ENCODE results near the gene OR10S1.
"Not testable (repeated sequence)": the region's sequence is repeated elsewhere in the genome, so short reads cannot be mapped to it uniquely, and the experiment has no call there.

The OR10S1 gene, protein sequence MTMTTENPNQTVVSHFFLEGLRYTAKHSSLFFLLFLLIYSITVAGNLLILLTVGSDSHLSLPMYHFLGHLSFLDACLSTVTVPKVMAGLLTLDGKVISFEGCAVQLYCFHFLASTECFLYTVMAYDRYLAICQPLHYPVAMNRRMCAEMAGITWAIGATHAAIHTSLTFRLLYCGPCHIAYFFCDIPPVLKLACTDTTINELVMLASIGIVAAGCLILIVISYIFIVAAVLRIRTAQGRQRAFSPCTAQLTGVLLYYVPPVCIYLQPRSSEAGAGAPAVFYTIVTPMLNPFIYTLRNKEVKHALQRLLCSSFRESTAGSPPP

DNA sequence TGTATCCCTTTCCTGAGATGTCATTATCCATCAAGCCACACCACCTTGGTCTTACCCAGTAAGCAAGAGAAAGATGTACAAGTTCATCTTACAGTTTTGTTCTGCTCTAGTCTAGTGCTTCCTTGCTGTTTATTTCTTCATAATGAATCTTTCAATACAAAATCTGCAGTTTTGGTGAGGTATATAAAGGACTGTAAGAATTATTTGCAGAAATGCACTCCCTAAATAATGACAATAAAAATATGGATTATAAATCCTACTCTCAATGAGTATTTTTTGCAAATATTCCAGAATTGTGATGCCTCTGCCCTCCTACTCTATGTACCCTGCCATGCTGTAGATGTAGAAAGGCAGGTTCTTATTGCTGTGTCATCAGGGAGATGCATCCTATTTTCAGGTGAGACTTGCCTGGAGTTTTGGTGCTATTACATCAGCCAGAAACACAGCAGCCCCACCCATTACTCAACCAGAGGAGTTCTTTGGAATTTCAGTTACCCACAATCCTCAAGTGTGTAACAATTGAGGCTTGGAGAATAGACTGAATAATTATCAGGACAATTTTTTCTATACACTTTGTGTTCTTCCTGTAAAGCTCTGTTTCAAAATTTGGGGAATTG is at the start of gene OR10S1:
Gene OR10S1, minus strand, starts transcription at position 51 of the 617 bp plus-strand sequence. CDS start 117 bp downstream, outside the sequence.
- DNase-seq (ENCODE audit: low read depth in 2 of 2) = no peak

DNA sequence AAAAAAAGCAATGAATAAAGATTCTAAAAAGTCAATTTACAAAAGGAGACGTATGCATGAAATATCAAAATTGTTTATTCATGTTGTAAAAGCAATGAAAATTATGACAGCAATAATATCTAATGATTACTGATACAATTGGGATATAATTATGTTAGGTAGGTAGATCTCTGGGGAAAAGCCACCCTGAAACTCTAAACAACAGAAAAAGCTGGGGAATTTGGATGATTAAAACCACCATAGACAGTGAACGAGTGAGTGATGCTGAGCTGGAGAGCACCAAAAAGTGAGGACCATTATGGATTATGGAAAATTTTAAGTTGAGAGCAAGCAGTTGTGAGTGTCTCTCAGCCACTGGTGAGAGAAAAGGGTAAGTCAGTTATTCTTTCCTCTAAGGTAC is 48.9 kb upstream of the OR10S1 start, which contains the start of gene OR10G8:
Gene OR10G8, plus strand, starts transcription at position 301 of the 400 bp plus-strand sequence. CDS start 2,825 bp downstream, outside the sequence.
- no peak for DNase-seq (ENCODE audit: low read depth in 2 of 2)

DNA sequence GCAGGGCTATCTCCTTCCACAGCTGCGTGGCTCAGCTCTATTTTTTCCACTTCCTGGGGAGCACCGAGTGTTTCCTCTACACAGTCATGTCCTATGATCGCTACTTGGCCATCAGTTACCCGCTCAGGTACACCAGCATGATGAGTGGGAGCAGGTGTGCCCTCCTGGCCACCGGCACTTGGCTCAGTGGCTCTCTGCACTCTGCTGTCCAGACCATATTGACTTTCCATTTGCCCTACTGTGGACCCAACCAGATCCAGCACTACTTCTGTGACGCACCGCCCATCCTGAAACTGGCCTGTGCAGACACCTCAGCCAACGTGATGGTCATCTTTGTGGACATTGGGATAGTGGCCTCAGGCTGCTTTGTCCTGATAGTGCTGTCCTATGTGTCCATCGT is 38.3 kb upstream of the OR10S1 start:
- not testable (repeated sequence) for DNase-seq (ENCODE audit: low read depth in 2 of 2)

DNA sequence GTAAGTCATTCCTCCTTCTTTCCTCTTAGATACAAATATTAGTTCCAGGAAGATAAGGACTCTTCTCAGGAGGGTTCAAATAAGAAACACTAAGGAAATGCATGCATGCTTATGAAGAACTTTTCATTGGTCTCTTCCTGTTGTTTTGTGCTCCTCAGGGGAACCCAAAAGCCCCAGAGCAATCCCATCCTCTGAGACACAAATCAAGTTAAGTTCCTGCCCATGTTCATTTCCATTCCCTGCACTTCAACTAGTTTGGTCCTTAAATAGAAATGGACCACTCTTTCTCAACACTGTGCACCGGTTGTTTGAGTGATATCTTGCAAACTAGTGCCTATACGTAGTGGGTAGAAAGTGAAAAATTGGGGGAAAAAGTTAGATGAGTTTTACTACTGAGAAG is 35.1 kb upstream of the OR10S1 start, which contains the start of gene OR10G4:
Gene OR10G4, plus strand, starts transcription at position 301 of the 400 bp plus-strand sequence. CDS start 2,578 bp downstream, outside the sequence.
- DNase-seq (ENCODE audit: low read depth in 2 of 2) = no peak

DNA sequence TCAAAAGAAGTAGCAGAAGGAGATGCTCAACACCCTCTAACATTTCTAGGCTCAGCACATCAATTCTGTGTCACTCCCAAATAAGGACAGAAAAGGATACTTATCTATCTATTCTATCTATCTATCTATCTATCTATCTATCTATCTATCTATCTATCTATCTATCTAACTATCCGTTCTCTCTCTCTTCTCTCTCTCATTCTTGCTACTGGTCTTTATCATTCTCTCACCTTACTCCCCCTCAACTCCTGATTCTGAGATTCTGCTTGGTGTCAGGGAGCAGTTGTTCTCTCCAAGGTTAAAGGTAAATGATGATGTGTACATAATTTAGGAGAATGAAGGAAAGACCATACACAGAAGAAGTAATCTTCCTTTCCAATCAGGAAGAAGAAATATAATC is 17.5 kb upstream of the OR10S1 start, which contains the start of gene OR10G6:
Gene OR10G6, minus strand, starts transcription at position 43 of the 400 bp plus-strand sequence. Its CDS starts 0 bp downstream, at position 43.
- DNase-seq (ENCODE audit: low read depth in 2 of 2) = no peak

DNA sequence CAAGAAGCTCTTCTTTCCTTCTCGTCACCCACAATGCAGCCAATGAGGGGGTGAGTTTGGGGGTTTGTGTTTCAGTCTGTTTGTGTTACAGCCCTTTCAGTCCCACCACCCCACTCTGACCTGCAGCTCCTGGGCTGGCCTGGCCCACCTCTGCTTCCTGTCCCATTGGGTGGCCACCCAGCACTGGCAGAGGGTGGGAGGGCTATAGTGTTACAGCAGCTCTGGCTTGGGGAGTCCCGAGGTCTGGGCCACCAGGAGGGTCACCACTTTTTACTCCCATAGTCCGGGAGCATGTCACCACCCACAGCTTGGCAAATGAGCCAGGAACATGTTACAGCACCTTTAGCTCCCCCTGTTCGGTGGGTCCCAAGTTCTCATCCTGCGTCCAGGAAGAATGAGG is 1.7 kb upstream of the OR10S1 start:
- DNase-seq (ENCODE audit: low read depth in 2 of 2) = no peak

DNA sequence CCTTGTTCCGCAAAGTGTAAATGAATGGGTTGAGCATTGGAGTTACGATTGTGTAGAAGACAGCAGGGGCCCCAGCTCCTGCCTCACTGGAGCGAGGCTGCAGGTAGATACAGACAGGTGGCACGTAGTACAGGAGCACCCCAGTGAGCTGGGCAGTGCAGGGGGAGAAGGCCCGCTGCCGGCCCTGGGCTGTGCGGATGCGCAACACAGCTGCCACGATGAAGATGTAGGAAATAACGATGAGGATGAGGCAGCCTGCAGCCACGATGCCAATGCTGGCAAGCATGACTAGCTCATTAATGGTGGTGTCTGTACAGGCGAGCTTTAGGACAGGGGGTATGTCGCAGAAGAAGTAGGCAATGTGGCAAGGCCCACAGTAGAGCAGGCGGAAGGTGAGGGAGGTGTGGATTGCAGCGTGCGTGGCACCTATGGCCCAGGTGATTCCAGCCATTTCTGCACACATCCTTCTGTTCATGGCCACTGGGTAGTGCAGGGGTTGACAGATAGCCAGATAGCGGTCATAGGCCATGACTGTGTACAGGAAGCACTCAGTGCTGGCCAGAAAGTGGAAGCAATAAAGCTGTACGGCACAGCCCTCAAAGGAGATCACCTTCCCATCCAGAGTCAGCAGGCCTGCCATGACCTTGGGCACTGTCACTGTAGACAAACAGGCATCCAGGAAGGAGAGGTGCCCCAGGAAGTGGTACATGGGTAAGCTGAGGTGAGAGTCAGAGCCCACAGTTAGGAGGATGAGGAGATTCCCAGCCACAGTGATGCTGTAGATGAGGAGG is 616 bp downstream of the OR10S1 start:
- DNase-seq (ENCODE audit: low read depth in 2 of 2) = no peak

DNA sequence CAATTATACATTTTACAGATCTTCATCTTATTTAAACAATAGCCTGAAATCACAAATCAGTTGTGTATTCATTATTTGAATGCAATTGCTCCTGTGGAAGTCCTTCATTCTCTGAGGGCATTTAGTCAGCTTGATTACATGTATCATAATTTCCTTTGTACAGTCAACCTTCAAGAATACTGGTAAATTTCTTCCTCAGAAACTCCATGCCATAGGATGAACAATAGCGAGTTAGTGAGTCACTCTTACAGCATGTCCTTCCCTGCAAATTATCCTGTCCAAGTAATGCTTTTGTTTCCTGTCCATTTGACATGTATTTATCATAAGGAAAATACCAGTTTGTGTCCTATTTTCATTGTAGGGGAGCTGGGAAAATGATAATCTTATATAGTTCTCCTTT is 3.8 kb downstream of the OR10S1 start:
- peak; percentile 9 to 11 for DNase-seq (ENCODE audit: low read depth in 2 of 2)

DNA sequence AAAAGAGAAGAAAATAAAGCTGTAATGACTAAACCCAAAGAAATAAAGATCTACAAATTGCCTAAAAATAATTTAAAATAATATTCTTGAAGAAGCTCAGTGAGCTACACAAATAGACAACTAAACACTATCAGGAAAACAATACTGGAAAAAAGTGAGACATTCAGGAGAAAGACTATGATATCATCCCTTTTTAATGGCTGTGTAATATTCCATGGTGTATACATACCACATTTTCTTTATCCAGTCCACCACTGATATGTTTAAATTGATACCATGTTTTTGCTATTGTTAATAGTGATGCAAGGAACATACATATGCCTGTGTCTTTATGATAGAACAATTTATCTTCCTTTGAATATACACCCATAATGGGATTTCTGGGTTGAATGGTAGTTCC is 20.8 kb downstream of the OR10S1 start:
- no peak for DNase-seq (ENCODE audit: low read depth in 2 of 2)

DNA sequence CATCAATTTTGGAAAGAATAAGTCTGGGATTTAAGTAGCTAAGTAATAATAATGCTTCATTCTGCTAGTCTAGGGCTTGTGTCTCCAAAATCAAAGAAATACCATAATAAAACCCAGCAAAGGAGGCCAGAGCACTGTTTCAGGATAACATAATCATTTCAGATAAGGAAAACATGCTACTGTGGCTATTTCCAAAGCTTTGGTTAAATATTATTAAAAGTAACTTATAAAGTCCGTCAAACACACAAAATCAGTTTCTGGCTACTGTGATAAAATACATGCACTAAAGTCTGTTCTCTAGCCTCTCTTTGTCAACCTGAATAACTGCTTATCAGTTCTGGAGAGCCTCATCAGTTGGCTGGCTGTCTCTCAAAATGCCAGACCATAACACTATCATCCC is 32.4 kb downstream of the OR10S1 start:
- DNase-seq (ENCODE audit: low read depth in 2 of 2) = no peak

DNA sequence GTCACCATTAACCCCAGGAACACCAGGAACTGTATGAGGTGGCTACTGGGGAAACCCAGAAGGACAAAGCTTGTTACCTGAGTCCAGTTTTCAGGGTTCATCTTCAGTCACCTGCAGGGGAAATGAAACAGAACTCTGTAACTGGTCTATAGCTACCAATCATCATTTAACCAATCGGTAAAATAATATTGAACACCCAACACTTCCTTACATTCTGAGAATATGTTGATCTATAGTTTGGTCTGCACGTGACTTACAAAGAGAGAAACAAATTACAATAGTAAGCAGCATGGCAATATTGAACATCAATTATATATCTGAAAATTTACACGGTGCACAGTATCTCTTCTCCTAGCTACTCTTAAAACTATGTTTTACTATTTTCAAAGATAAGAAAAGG is 33.8 kb downstream of the OR10S1 start, which contains the start of gene OR6T1:
Gene OR6T1, minus strand, starts transcription at position 101 of the 400 bp plus-strand sequence. Its CDS starts 0 bp downstream, at position 101.
- DNase-seq (ENCODE audit: low read depth in 2 of 2) = no peak

DNA sequence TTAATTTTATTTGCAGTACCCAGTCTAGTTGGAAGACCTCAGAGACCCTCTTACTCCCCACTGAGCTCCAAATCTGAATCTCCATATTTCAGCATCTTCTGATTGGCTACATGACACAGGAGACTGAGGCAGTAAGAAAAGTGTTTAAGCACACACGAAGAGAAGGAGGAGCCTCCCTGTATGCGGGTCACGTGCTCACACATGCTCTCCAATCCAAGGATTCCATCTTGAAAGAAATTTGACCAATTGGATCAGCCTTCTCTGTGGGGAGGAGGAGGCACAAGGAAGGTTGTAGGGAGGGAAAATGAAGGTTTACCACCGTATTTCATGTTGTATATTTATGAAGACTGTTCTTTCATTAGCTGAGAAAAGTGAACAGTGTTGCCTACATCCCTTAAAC is 35.2 kb downstream of the OR10S1 start:
- DNase-seq (ENCODE audit: low read depth in 2 of 2) = no peak

DNA sequence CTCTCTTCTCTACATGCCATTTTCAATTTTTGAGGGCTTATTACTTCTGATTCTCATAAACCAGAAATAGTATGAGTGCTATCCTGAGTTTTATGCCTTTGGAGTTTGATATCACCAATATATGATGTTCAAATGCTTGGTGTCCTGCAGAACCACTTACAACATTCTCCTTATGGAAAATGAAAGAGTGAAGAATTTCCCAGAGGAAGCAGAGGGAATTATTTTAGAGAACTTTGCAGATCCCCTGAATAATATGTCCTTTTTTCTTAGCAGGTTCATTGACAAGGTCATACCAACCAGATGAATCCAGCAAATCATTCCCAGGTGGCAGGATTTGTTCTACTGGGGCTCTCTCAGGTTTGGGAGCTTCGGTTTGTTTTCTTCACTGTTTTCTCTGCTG is 38.3 kb downstream of the OR10S1 start, which contains the start of gene OR4D5:
Gene OR4D5, plus strand, starts transcription at position 301 of the 400 bp plus-strand sequence. Its CDS starts 0 bp downstream, at position 301.
- DNase-seq (ENCODE audit: low read depth in 2 of 2) = no peak
